Esophagus muscularis mucosa (tissue), 4 donors: ENCODE data around the gene S100B. TPM values are rescaled to one million over a fixed set of nuclear protein-coding genes. Genes with fewer than 3 reads are reported as not detected.

Source experiments
- DNase-seq: peaks from one replicate; pipeline ENCODE4 v3.0.0-alpha.2; 2017; ENCODE audit errors: extremely low spot score
- H3K27ac ChIP-seq, 4 donors: fragments of 200-600 bp; sonication (generic); replicated peaks in 1 of 4; 1 replicate in 3 of 4; 2 replicates in 1 of 4; pipeline ENCODE4 v1.5.1; 2016 to 2019; ENCODE audit warnings: mild to moderate bottlenecking in 1 of 4
- H3K27me3 ChIP-seq, 4 donors: fragments of 200-600 bp; sonication (generic); one replicate each; pipeline versions ENCODE4 v1.5.1 to v1.6.0; 2016 to 2019
- H3K36me3 ChIP-seq, 4 donors: fragments of 200-600 bp; sonication (generic); one replicate each; pipeline ENCODE4 v1.5.1; 2016 to 2019
- H3K4me1 ChIP-seq, 4 donors: fragments of 200-600 bp; sonication (generic); one replicate each; pipeline ENCODE4 v1.5.1; 2016 to 2019
- H3K4me3 ChIP-seq, 4 donors: fragments of 200-600 bp; sonication (generic); 1 replicate in 2 of 4; 2 replicates in 2 of 4; pipeline ENCODE4 v1.5.1; 2016 to 2019; ENCODE audit warnings: mild to moderate bottlenecking in 4 of 4, moderate library complexity in 1 of 4
- H3K9me3 ChIP-seq, 4 donors: fragments of 200-600 bp; sonication (generic); 1 replicate in 3 of 4; 2 replicates in 1 of 4; pipeline ENCODE4 v1.5.1; 2016 to 2019
- CTCF ChIP-seq, 3 experiments: fragments of 200-600 bp in 2 of 3; fragments of 450-650 bp in 1 of 3; sonication (generic) in 2 of 3; IDR thresholded peaks; one replicate each; pipeline ENCODE4 v1.5.1; 2017 to 2019; ENCODE audit warnings: antibody characterized with exemption in 3 of 3, mild to moderate bottlenecking in 2 of 3, moderate library complexity in 1 of 3
- EP300 ChIP-seq: sonication (generic); formaldehyde crosslinking; IDR thresholded peaks from one replicate; pipeline ENCODE4 v1.6.1; 2017; ENCODE audit warnings: antibody characterized with exemption
- POLR2A ChIP-seq: fragments of 450-650 bp; IDR thresholded peaks from one replicate; pipeline ENCODE4 v1.6.1; 2017; ENCODE audit warnings: antibody characterized with exemption, moderate library complexity, mild to moderate bottlenecking, low read depth
- POLR2AphosphoS5 ChIP-seq, 2 donors: sonication (generic); formaldehyde crosslinking; IDR thresholded peaks; one replicate each; pipeline ENCODE4 v1.6.1; 2017; ENCODE audit warnings: antibody characterized with exemption in 2 of 2
- WGBS: methylation state at CpG from one replicate; pipeline ENCODE4 v1.1.5; 2018; 5-methylcytosine and 5-hydroxymethylcytosine counted together
- intact Hi-C: fragments of 100-400 bp; cut with DNase I; formaldehyde crosslinking; loops from one replicate; pipeline ENCODE4 v1.15.1; 2023
- total RNA-seq, 4 donors: library from RNA; depleted of rRNA; stranded (reverse); fragments of >200 nt; gene quantifications; one replicate each; pipeline versions ENCODE4 v1.1.0 to v1.2.1, GENCODE V29; 2016

S100B gene
- total RNA-seq, 4 donors from 2014 or later = 16.0 to 38.2 (median 30.7) TPM

GRCh38 chr21:46619846-46620245, 15.0 kb upstream of the S100B start:
- peaks cover 0 to 23% (median 11%) of the 10 kb centered on the region in 4 donors for H3K4me1 ChIP-seq
- no peak overlapping the region for H3K27ac ChIP-seq
- no peak for DNase-seq
- WGBS = 100% methylated on average over 2 of the region's 2 CpGs
- no peaks in the 10 kb centered on the region for H3K27me3 ChIP-seq
- H3K9me3 ChIP-seq = peaks cover 0 to 2% (median under 1%) of the 10 kb centered on the region in 4 donors
- H3K4me3 ChIP-seq = no peak overlapping the region
- intact Hi-C loops = no loop called here
- TF ChIP-seq CTCF (IDR thresholded peaks at IDR 0.05) (no peak), POLR2AphosphoS5 (IDR thresholded peaks at IDR 0.05) (no peak), EP300 (no peak), POLR2A (no peak)
- H3K36me3 ChIP-seq = no peaks in the 10 kb centered on the region

- TF ChIP-seq EP300 = no peak
- no peak for TF ChIP-seq POLR2AphosphoS5 (IDR thresholded peaks at IDR 0.05)
- no peak for TF ChIP-seq POLR2A
- no peak for TF ChIP-seq CTCF (IDR thresholded peaks at IDR 0.05)
- Histone ChIP-seq H3K27me3 (no peaks in the 10 kb centered on the region), H3K4me3 (no peak overlapping the region), H3K4me1 (peaks cover 0 to 23% (median 9%) of the 10 kb centered on the region in 4 donors), H3K36me3 (no peaks in the 10 kb centered on the region), H3K9me3 (no peaks in the 10 kb centered on the region), H3K27ac (no peak overlapping the region)
- WGBS = 95% methylated on average over 5 of the region's 5 CpGs
- intact Hi-C loops = no loop called here
- DNase-seq = no peak
Observed at GRCh38 chr21:46618738-46619379, 14.0 kb upstream of the S100B start.

GRCh38 chr21:46617267-46618051, 12.6 kb upstream of the S100B start:
- no peak for DNase-seq
- H3K27me3 ChIP-seq = no peaks in the 10 kb centered on the region
- intact Hi-C loops = no loop called here
- peaks cover 0 to 15% (median 8%) of the 10 kb centered on the region in 4 donors for H3K4me1 ChIP-seq
- no peaks in the 10 kb centered on the region for H3K9me3 ChIP-seq
- H3K4me3 ChIP-seq = no peak overlapping the region
- WGBS = 75% methylated on average over 6 of the region's 6 CpGs
- no peak overlapping the region for H3K27ac ChIP-seq
- no peaks in the 10 kb centered on the region for H3K36me3 ChIP-seq
- TF ChIP-seq CTCF (IDR thresholded peaks at IDR 0.05) (no peak), EP300 (no peak), POLR2A (no peak), POLR2AphosphoS5 (IDR thresholded peaks at IDR 0.05) (no peak)

GRCh38 chr21:46616656-46617055, 11.8 kb upstream of the S100B start:
- Histone ChIP-seq H3K27ac (no peak overlapping the region), H3K36me3 (no peaks in the 10 kb centered on the region), H3K9me3 (no peaks in the 10 kb centered on the region), H3K27me3 (no peaks in the 10 kb centered on the region), H3K4me1 (peaks cover 0 to 9% (median 6%) of the 10 kb centered on the region in 4 donors), H3K4me3 (no peak overlapping the region)
- WGBS = 100% methylated on average over 1 of the region's 1 CpG
- no peak for TF ChIP-seq POLR2A
- TF ChIP-seq EP300 = no peak
- intact Hi-C loops = no loop called here
- DNase-seq = no peak

GRCh38 chr21:46616050-46616449, 11.2 kb upstream of the S100B start:
- TF ChIP-seq POLR2AphosphoS5 (IDR thresholded peaks at IDR 0.05) = no peak
- no peak for TF ChIP-seq CTCF (IDR thresholded peaks at IDR 0.05)
- no peak for TF ChIP-seq POLR2A
- TF ChIP-seq EP300 = no peak
- H3K36me3 ChIP-seq = no peaks in the 10 kb centered on the region
- no peak overlapping the region for H3K4me3 ChIP-seq
- DNase-seq = no peak
- WGBS = 82% methylated on average over 2 of the region's 2 CpGs
- H3K27me3 ChIP-seq = no peaks in the 10 kb centered on the region
- intact Hi-C loops = no loop called here
- H3K27ac ChIP-seq = no peak overlapping the region
- peaks cover 0 to 3% (median 3%) of the 10 kb centered on the region in 4 donors for H3K4me1 ChIP-seq
- H3K9me3 ChIP-seq = peaks cover 0 to 5% (median under 1%) of the 10 kb centered on the region in 4 donors
